Subcutaneous abdominal adipose tissue (tissue), 5 donors: Measurements from ENCODE around the gene ABCA2.

Experiments
- H3K27ac ChIP-seq: one replicate; pipeline ENCODE4 v1.7.0; 2013; ENCODE audit warnings: low read depth, mild to moderate bottlenecking, inconsistent platforms, low read length, moderate library complexity
- H3K27me3 ChIP-seq, 5 donors: one replicate each; pipeline ENCODE4 v1.7.0; 2013; ENCODE audit warnings: low read length in 5 of 5, inconsistent platforms in 1 of 5; ENCODE audit not compliant: control insufficient read depth in 5 of 5, insufficient read depth in 4 of 5
- H3K36me3 ChIP-seq, 5 donors: one replicate each; pipeline ENCODE4 v1.7.0; 2013; ENCODE audit warnings: low read length in 5 of 5; ENCODE audit not compliant: control insufficient read depth in 5 of 5, insufficient read depth in 5 of 5
- H3K4me1 ChIP-seq, 5 donors: one replicate each; pipeline ENCODE4 v1.7.0; 2013; ENCODE audit warnings: low read length in 5 of 5, mild to moderate bottlenecking in 3 of 5, moderate library complexity in 1 of 5; ENCODE audit not compliant: control insufficient read depth in 5 of 5, insufficient read depth in 5 of 5
- H3K4me3 ChIP-seq, 5 donors: one replicate each; pipeline ENCODE4 v1.7.0; 2013; ENCODE audit warnings: low read length in 5 of 5, low read depth in 1 of 5
- H3K9ac ChIP-seq, 5 donors: one replicate each; pipeline ENCODE4 v1.7.0; 2013; ENCODE audit warnings: low read length in 5 of 5, mild to moderate bottlenecking in 4 of 5, moderate library complexity in 3 of 5
- H3K9me3 ChIP-seq, 5 donors: one replicate each; pipeline ENCODE4 v1.7.0; 2013; ENCODE audit warnings: low read length in 5 of 5; ENCODE audit not compliant: control insufficient read depth in 5 of 5
- donor health status: healthy.
- donor health status: healthy.
- donor health status: healthy.
- donor health status: healthy.
- donor health status: healthy.

Gene ABCA2, protein sequence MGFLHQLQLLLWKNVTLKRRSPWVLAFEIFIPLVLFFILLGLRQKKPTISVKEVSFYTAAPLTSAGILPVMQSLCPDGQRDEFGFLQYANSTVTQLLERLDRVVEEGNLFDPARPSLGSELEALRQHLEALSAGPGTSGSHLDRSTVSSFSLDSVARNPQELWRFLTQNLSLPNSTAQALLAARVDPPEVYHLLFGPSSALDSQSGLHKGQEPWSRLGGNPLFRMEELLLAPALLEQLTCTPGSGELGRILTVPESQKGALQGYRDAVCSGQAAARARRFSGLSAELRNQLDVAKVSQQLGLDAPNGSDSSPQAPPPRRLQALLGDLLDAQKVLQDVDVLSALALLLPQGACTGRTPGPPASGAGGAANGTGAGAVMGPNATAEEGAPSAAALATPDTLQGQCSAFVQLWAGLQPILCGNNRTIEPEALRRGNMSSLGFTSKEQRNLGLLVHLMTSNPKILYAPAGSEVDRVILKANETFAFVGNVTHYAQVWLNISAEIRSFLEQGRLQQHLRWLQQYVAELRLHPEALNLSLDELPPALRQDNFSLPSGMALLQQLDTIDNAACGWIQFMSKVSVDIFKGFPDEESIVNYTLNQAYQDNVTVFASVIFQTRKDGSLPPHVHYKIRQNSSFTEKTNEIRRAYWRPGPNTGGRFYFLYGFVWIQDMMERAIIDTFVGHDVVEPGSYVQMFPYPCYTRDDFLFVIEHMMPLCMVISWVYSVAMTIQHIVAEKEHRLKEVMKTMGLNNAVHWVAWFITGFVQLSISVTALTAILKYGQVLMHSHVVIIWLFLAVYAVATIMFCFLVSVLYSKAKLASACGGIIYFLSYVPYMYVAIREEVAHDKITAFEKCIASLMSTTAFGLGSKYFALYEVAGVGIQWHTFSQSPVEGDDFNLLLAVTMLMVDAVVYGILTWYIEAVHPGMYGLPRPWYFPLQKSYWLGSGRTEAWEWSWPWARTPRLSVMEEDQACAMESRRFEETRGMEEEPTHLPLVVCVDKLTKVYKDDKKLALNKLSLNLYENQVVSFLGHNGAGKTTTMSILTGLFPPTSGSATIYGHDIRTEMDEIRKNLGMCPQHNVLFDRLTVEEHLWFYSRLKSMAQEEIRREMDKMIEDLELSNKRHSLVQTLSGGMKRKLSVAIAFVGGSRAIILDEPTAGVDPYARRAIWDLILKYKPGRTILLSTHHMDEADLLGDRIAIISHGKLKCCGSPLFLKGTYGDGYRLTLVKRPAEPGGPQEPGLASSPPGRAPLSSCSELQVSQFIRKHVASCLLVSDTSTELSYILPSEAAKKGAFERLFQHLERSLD (N-terminal part only)

DNA sequence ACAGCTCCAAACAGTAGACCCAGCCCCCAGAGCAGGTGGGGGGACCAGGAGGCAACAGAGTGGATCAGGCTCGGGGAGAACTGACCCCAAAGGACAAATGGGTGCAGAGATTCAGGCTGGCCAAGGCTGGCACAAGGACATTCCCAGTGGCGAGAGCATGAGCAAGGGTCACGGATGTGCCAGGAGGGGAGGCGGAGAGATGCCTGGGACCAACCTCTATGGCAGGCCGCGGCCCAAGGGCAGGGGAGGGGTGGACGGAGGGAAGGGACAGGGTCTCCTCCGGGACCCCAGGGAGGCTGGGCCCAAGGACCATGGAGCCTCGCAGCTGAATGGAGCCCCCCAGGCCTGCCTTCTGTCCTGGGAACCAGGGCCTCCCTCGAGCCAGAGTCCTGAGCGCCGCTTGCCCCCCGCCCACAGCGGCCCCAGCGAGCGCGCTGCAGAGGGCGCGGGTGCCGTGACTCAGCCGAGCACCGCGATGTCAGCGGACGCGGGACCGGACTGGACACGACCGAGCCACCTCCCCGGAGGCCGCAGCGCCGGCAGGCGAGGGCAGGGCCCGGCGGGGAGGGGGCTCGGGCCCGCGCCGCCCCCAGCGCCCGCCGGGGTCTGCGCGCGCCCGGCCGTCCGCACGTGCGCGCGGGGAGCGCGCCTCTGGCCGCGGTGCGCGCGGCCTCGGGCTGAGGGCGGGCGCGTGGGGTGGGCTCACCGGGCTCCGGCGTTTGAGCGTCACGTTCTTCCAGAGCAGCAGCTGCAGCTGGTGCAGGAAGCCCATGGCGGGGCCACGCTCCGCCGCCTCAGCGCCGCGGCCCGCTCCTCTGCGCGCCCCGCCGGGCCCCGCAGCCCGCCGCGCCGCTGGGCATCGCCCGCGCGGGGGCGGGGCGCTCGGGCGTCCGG is at the start of gene ABCA2:
TSS of gene ABCA2 (minus strand) at position 869 of the 894 bp plus-strand sequence. CDS start at position 772, 97 bp downstream.
- no peak within 1 kb of the TSS for H3K27ac ChIP-seq
- peak within 1 kb of the TSS in 4 of 5 donors; percentile 48 to 79 (median 60) for H3K9ac ChIP-seq
- H3K9me3 ChIP-seq = no peaks in the 10 kb centered on the region
- H3K36me3 ChIP-seq = no peaks in the 10 kb centered on the region
- peak within 1 kb of the TSS; percentile 58 to 70 (median 63) for H3K4me3 ChIP-seq
- peaks cover 4 to 80% (median 54%) of the 10 kb centered on the region in 5 donors for H3K4me1 ChIP-seq
- H3K27me3 ChIP-seq = no peaks in the 10 kb centered on the region

DNA sequence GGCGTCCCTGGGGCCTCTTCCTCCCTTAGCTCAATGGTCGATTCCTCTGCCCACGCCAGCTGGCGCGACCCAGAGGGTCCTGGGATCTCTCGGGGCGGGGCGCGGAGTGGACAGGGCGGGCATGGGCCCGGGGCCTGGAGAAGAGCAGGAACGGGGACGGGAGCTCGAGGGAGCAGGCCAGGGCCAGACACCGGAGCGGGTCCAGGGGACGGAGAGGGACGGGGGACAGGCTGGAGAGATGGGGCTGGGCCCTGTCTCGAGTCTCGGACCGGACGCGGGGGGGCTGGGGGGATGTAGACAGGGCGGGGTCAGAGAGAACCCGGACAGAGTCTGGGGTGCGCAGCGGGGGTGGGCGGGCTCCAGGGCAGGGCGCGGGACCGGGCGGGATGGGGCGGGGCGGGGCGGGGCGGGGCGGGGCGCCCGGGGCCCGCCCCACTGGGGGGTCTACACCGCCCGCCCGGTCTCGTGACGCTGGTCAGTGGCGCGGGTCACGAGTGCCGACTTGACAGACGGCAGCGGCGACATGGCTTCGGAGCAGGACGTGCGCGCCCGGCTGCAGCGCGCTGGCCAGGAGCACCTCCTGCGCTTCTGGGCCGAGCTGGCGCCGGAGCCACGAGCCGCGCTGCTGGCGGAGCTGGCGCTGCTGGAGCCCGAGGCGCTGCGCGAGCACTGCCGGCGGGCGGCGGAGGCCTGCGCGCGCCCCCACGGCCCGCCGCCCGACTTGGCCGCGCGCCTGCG is 49.1 kb upstream of the ABCA2 start, which contains the start of gene UAP1L1:
TSS of gene UAP1L1 (plus strand) at position 508 of the 738 bp plus-strand sequence. CDS start at position 524, 16 bp downstream.
- Histone ChIP-seq H3K27ac (no peak within 1 kb of the TSS), H3K27me3 (no peaks in the 10 kb centered on the region), H3K9me3 (no peaks in the 10 kb centered on the region), H3K9ac (peak within 1 kb of the TSS in 4 of 5 donors; percentile 57 to 74 (median 66)), H3K4me3 (peak within 1 kb of the TSS in 4 of 5 donors; percentile 61 to 79 (median 70)), H3K4me1 (peaks cover 0 to 24% (median 18%) of the 10 kb centered on the region in 5 donors), H3K36me3 (peaks cover 0 to 27% (median 25%) of the 10 kb centered on the region in 5 donors)

GRCh38 chr9:137076636-137077009 is 48.6 kb upstream of the ABCA2 start:
- Histone ChIP-seq H3K9ac (peak overlapping the region in 1 of 5 donors; percentile 31), H3K27me3 (no peaks in the 10 kb centered on the region), H3K27ac (no peak overlapping the region), H3K4me1 (peaks cover 0 to 24% (median 18%) of the 10 kb centered on the region in 5 donors), H3K9me3 (no peaks in the 10 kb centered on the region), H3K4me3 (peak overlapping the region in 4 of 5 donors; percentile 47 to 65 (median 56)), H3K36me3 (peaks cover 0 to 22% (median 20%) of the 10 kb centered on the region in 5 donors)

DNA sequence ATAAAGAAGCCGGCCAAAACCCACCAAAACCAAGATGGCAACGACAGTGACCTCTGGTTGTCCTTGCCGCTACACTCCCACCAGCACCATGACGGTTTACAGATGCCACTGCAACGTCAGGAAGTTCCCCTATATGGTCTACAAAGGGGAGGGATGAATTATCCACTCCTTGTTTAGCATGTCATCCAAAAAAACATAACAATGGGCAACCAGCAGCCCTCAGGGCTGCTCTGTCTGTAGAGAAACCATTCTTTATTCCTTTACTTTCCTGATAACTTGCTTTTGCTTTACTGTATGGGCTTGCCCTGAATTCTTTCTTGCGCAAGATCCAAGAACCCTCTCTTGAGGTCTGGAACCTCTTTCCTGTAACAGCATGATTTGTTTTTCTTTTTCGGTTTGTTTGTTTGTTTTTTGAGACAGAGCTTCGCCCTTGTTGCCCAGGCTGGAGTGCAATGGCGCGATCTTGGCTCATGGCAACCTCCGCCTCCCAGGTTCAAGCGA is 47.3 kb upstream of the ABCA2 start:
- Histone ChIP-seq H3K9me3 (no peaks in the 10 kb centered on the region), H3K27ac (no peak overlapping the region), H3K36me3 (peaks cover 0 to 13% (median 12%) of the 10 kb centered on the region in 5 donors), H3K27me3 (no peaks in the 10 kb centered on the region), H3K4me3 (no peak overlapping the region), H3K4me1 (peaks cover 0 to 35% (median 27%) of the 10 kb centered on the region in 5 donors), H3K9ac (no peak overlapping the region)

GRCh38 chr9:137074657-137075274 is 46.7 kb upstream of the ABCA2 start:
- H3K9me3 ChIP-seq = no peaks in the 10 kb centered on the region
- no peaks in the 10 kb centered on the region for H3K27me3 ChIP-seq
- no peak overlapping the region for H3K9ac ChIP-seq
- no peak overlapping the region for H3K4me3 ChIP-seq
- peaks cover 0 to 8% (median 7%) of the 10 kb centered on the region in 5 donors for H3K36me3 ChIP-seq
- H3K4me1 ChIP-seq = peaks cover 0 to 37% (median 27%) of the 10 kb centered on the region in 5 donors
- no peak overlapping the region for H3K27ac ChIP-seq

GRCh38 chr9:137073992-137074399 is 46.0 kb upstream of the ABCA2 start:
- H3K4me3 ChIP-seq = no peak overlapping the region
- H3K9ac ChIP-seq = no peak overlapping the region
- H3K4me1 ChIP-seq = peaks cover 0 to 37% (median 27%) of the 10 kb centered on the region in 5 donors
- H3K27ac ChIP-seq = no peak overlapping the region
- H3K27me3 ChIP-seq = peaks cover 3 to 7% (median 6%) of the 10 kb centered on the region in 5 donors
- H3K9me3 ChIP-seq = no peaks in the 10 kb centered on the region
- H3K36me3 ChIP-seq = no peaks in the 10 kb centered on the region

DNA sequence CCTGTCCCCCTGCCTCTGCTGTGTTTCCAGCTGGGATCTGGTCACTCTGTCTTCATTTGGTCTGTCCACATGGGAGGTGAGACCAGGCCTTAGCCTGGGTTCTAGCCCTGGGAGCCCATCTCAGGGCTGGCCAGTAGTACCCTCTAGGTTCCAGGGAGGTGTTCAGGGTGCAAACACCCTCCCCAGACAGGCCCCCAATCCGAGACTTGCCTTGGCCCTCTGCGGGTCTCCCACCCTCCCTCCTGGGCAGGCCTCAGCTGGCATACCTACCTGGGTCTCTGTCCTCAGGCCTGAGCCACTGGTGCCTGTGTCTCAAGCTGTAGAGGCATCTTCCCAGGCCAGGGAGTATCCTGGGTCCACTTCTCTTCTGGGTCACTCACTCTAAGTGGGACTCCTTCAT is 43.2 kb upstream of the ABCA2 start:
- Histone ChIP-seq H3K9me3 (no peaks in the 10 kb centered on the region), H3K36me3 (no peaks in the 10 kb centered on the region), H3K9ac (peak overlapping the region in 2 of 5 donors; percentile 26), H3K4me1 (peaks cover 0 to 18% (median 10%) of the 10 kb centered on the region in 5 donors), H3K4me3 (peak overlapping the region in 3 of 5 donors; percentile 15 to 48 (median 36)), H3K27ac (no peak overlapping the region), H3K27me3 (peaks cover 3 to 19% (median 12%) of the 10 kb centered on the region in 5 donors)

GRCh38 chr9:137070906-137071275 is 42.9 kb upstream of the ABCA2 start:
- H3K4me3 ChIP-seq = peak overlapping the region in 4 of 5 donors; percentile 15 to 61 (median 42)
- H3K27me3 ChIP-seq = peaks cover 3 to 19% (median 12%) of the 10 kb centered on the region in 5 donors
- no peaks in the 10 kb centered on the region for H3K9me3 ChIP-seq
- H3K4me1 ChIP-seq = peaks cover 0 to 18% (median 10%) of the 10 kb centered on the region in 5 donors
- H3K9ac ChIP-seq = peak overlapping the region in 4 of 5 donors; percentile 26 to 33 (median 28)
- H3K27ac ChIP-seq = no peak overlapping the region
- no peaks in the 10 kb centered on the region for H3K36me3 ChIP-seq
